CD4-positive, alpha-beta T cell (primary cell): ENCODE results near the gene MYH11. TPM values are rescaled to one million over a fixed set of nuclear protein-coding genes. Genes with fewer than 3 reads are reported as not detected.

Experiments used
- ATAC-seq: fragments of 200-7000 bp; cut with Tn5 transposase; one replicate; pipeline ENCODE4 v1.10.0; 2022; ENCODE audit warnings: mild to moderate bottlenecking; ENCODE audit not compliant: poor library complexity
- CTCF ChIA-PET: fragments of 350-600 bp; sonication (Branson Sonifier 250); formaldehyde crosslinking; loops from one replicate; lab custom pipeline; 2021; ENCODE audit warnings: antibody characterized with exemption, inconsistent platforms; lab: Charles Lee
- POLR2A ChIA-PET: fragments of 350-600 bp; sonication (Branson Sonifier 250); formaldehyde crosslinking; loops from one replicate; lab custom pipeline; 2021; ENCODE audit warnings: antibody characterized with exemption, inconsistent platforms; lab: Charles Lee
- DNase-seq, 14 experiments: peaks; one replicate each; pipeline ENCODE4 v3.0.0-alpha.2; 2013 to 2020; ENCODE audit warnings: mixed read lengths in 2 of 14
- H3K27ac ChIP-seq, 2 donors: one replicate each; pipeline versions ENCODE4 v1.5.1 to v1.7.0; 2013; ENCODE audit warnings: low read length in 2 of 2, low read depth in 1 of 2, mild to moderate bottlenecking in 1 of 2
- H3K27me3 ChIP-seq, 2 experiments: 1 replicate in 1 of 2; 2 replicates in 1 of 2; pipeline versions ENCODE4 v1.6.1 to v1.7.0; 2013; ENCODE audit warnings: low read length in 2 of 2, control low read depth in 1 of 2, mild to moderate bottlenecking in 1 of 2, moderate library complexity in 1 of 2; ENCODE audit not compliant: insufficient read depth in 2 of 2, control insufficient read depth in 1 of 2
- H3K36me3 ChIP-seq: one replicate; pipeline ENCODE4 v1.6.1; 2013; ENCODE audit warnings: low read length, control low read depth; ENCODE audit not compliant: insufficient read depth
- H3K4me1 ChIP-seq: one replicate; pipeline ENCODE4 v1.6.1; 2013; ENCODE audit warnings: low read length, control low read depth; ENCODE audit not compliant: insufficient read depth
- H3K4me3 ChIP-seq: one replicate; pipeline ENCODE4 v1.5.1; 2013; ENCODE audit warnings: mild to moderate bottlenecking, low read length, moderate library complexity
- H3K9me3 ChIP-seq, 2 experiments: 1 replicate in 1 of 2; 2 replicates in 1 of 2; pipeline versions ENCODE4 v1.6.1 to v1.7.0; 2013; ENCODE audit warnings: low read length in 2 of 2, mild to moderate bottlenecking in 2 of 2, control low read depth in 1 of 2, moderate library complexity in 1 of 2; ENCODE audit not compliant: control insufficient read depth in 1 of 2, insufficient read depth in 1 of 2
- H3K27ac Mint-ChIP-seq: one replicate; pipeline ENCODE4 v1.8.0; 2020; ENCODE audit warnings: mixed read lengths
- H3K27me3 Mint-ChIP-seq: one replicate; pipeline ENCODE4 v1.8.0; 2021; ENCODE audit warnings: mixed read lengths
- H3K36me3 Mint-ChIP-seq: one replicate; pipeline ENCODE4 v1.8.0; 2021; ENCODE audit warnings: low read depth, mixed read lengths
- H3K4me1 Mint-ChIP-seq: one replicate; pipeline ENCODE4 v1.8.0; 2021; ENCODE audit warnings: low read depth, mixed read lengths
- H3K4me3 Mint-ChIP-seq: one replicate; pipeline ENCODE4 v1.8.0; 2020; ENCODE audit warnings: mild to moderate bottlenecking, mixed read lengths
- H3K9me3 Mint-ChIP-seq: one replicate; pipeline ENCODE4 v1.8.0; 2020; ENCODE audit warnings: mixed read lengths
- CTCF ChIP-seq: fragments of 200-600 bp; IDR thresholded peaks from one replicate; pipeline ENCODE4 v1.8.0; 2022; ENCODE audit warnings: antibody characterized with exemption, mild to moderate bottlenecking
- intact Hi-C, 2 experiments: fragments of 100-400 bp; cut with DNase I in 1 of 2; cut with micrococcal nuclease in 1 of 2; formaldehyde crosslinking; loops; one replicate each; pipeline versions ENCODE4 v1.15.1 to v1.9.0; 2023 to 2025; cut with DNase I, micrococcal nuclease
- total RNA-seq, 174 experiments: library from RNA in 2 of 174; stranded (reverse) in 2 of 174; gene quantifications; one replicate each; pipeline ENCODE4 v1.2.3 and lab custom pipeline; 2021 to 2026

MYH11 gene
- total RNA-seq, 2 experiments from 2014 or later = not detected

GRCh38 chr16:15866451-15866850 is 9.6 kb upstream of the MYH11 start:
- CTCF ChIA-PET = no interaction called here
- DNase-seq (no peak), ATAC-seq (no peak)
- H3K4me3 ChIP-seq = no peak overlapping the region
- H3K27ac ChIP-seq = no peak overlapping the region
- no peaks in the 10 kb centered on the region for H3K27me3 Mint-ChIP-seq
- no peaks in the 10 kb centered on the region for H3K4me1 Mint-ChIP-seq
- POLR2A ChIA-PET = no interaction called here
- H3K27ac Mint-ChIP-seq = no peak overlapping the region
- intact Hi-C loops = no loop called here
- H3K9me3 ChIP-seq = no peaks in the 10 kb centered on the region
- TF ChIP-seq CTCF = no peak
- H3K36me3 Mint-ChIP-seq = peaks cover 57% of the 10 kb centered on the region
- no peaks in the 10 kb centered on the region for H3K4me1 ChIP-seq
- no peak overlapping the region for H3K4me3 Mint-ChIP-seq
- H3K9me3 Mint-ChIP-seq = no peaks in the 10 kb centered on the region
- peaks cover 43% of the 10 kb centered on the region for H3K36me3 ChIP-seq
- H3K27me3 ChIP-seq = no peaks in the 10 kb centered on the region

GRCh38 chr16:15865742-15866141 is 8.9 kb upstream of the MYH11 start:
- H3K27ac Mint-ChIP-seq = no peak overlapping the region
- POLR2A ChIA-PET = no interaction called here
- no peak overlapping the region for H3K4me3 Mint-ChIP-seq
- TF ChIP-seq CTCF = no peak
- Histone ChIP-seq H3K27me3 (no peaks in the 10 kb centered on the region), H3K4me3 (no peak overlapping the region), H3K36me3 (peaks cover 36% of the 10 kb centered on the region), H3K9me3 (no peaks in the 10 kb centered on the region), H3K27ac (no peak overlapping the region), H3K4me1 (no peaks in the 10 kb centered on the region)
- no peak for ATAC-seq
- DNase-seq = no peak
- peaks cover 54% of the 10 kb centered on the region for H3K36me3 Mint-ChIP-seq
- CTCF ChIA-PET = no interaction called here
- intact Hi-C loops = no loop called here
- no peaks in the 10 kb centered on the region for H3K4me1 Mint-ChIP-seq
- no peaks in the 10 kb centered on the region for H3K9me3 Mint-ChIP-seq
- H3K27me3 Mint-ChIP-seq = no peaks in the 10 kb centered on the region

GRCh38 chr16:15864939-15865338 is 8.1 kb upstream of the MYH11 start:
- CTCF ChIA-PET = no interaction called here
- Histone ChIP-seq H3K4me1 (no peaks in the 10 kb centered on the region), H3K27ac (no peak overlapping the region)

More at GRCh38 chr16:15864939-15865338, 8.1 kb upstream of the MYH11 start:
- no peak for ATAC-seq
- Histone ChIP-seq H3K27me3 (no peaks in the 10 kb centered on the region), H3K4me3 (no peak overlapping the region), H3K9me3 (no peaks in the 10 kb centered on the region), H3K36me3 (peaks cover 28% of the 10 kb centered on the region)
- intact Hi-C loops = no loop called here
- no peaks in the 10 kb centered on the region for H3K4me1 Mint-ChIP-seq
- peaks cover 46% of the 10 kb centered on the region for H3K36me3 Mint-ChIP-seq
- POLR2A ChIA-PET = no interaction called here
- no peak overlapping the region for H3K27ac Mint-ChIP-seq
- no peak for TF ChIP-seq CTCF
- no peaks in the 10 kb centered on the region for H3K27me3 Mint-ChIP-seq
- no peak for DNase-seq
- H3K4me3 Mint-ChIP-seq = no peak overlapping the region
- H3K9me3 Mint-ChIP-seq = no peaks in the 10 kb centered on the region
